A549 treated with CpdA at 1 μM for 4 hours (cell line): ENCODE data around the gene SLC35D3. TPM values are rescaled to one million over a fixed set of nuclear protein-coding genes. Genes with fewer than 3 reads are reported as not detected.

Experiments used
- total RNA-seq: library from RNA; stranded (reverse); fragments of 200-300 nt; extraction: Qiagen RNA extraction; gene quantifications from 5 replicates; pipeline ENCODE4 v1.2.3, GENCODE V29; 2022; ENCODE audit warnings: low read depth

Gene SLC35D3, protein sequence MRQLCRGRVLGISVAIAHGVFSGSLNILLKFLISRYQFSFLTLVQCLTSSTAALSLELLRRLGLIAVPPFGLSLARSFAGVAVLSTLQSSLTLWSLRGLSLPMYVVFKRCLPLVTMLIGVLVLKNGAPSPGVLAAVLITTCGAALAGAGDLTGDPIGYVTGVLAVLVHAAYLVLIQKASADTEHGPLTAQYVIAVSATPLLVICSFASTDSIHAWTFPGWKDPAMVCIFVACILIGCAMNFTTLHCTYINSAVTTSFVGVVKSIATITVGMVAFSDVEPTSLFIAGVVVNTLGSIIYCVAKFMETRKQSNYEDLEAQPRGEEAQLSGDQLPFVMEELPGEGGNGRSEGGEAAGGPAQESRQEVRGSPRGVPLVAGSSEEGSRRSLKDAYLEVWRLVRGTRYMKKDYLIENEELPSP
- 0.06 to 0.15 TPM (median 0.06 TPM) in 4 of 5 replicates, not detected in the other for total RNA-seq

GRCh38 chr6:136921936-136922684 is at the start of gene SLC35D3:
Gene SLC35D3, plus strand, starts transcription at chr6:136922301. Its CDS starts 128 bp downstream, at chr6:136922429.

Other genes with a start within 250 kb of the SLC35D3 start
- 3.0 to 3.5 TPM (median 3.2 TPM) in 5 replicates for gene MAP3K5, start 129.8 kb upstream of the SLC35D3 start, total RNA-seq
- gene PEX7, start 99.7 kb upstream of the SLC35D3 start, total RNA-seq, result 4.2 to 5.9 TPM (median 5.1 TPM) in 5 replicates
- 0.03 to 0.09 TPM in 2 of 5 replicates, not detected in the others for gene IL20RA, start 122.7 kb downstream of the SLC35D3 start, total RNA-seq